Activated CD8-positive, alpha-beta T cell treated with anti-CD3 and anti-CD28 coated beads for 36 hours (primary cell): ENCODE data around the gene ABCA13. TPM values are rescaled to one million over a fixed set of nuclear protein-coding genes. Genes with fewer than 3 reads are reported as not detected.

Source experiments
- ATAC-seq: fragments of 200-7000 bp; cut with Tn5 transposase; one replicate; pipeline ENCODE4 v1.10.0; 2021; ENCODE audit warnings: mild to moderate bottlenecking, moderate library complexity
- CTCF ChIA-PET: fragments of 350-600 bp; sonication (Branson Sonifier 250); formaldehyde crosslinking; loops from one replicate; lab custom pipeline; 2021; ENCODE audit warnings: antibody characterized with exemption; lab: Charles Lee
- POLR2A ChIA-PET: fragments of 350-600 bp; sonication (Branson Sonifier 250); formaldehyde crosslinking; loops from one replicate; lab custom pipeline; 2021; ENCODE audit warnings: antibody characterized with exemption; lab: Charles Lee
- DNase-seq: peaks from one replicate; pipeline ENCODE4 v3.0.0-alpha.2; 2020
- H3K27ac Mint-ChIP-seq: one replicate; pipeline ENCODE4 v1.8.0; 2021; ENCODE audit warnings: mild to moderate bottlenecking, mixed read lengths
- H3K27me3 Mint-ChIP-seq: one replicate; pipeline ENCODE4 v1.8.0; 2021; ENCODE audit warnings: mixed read lengths
- H3K36me3 Mint-ChIP-seq: one replicate; pipeline ENCODE4 v1.8.0; 2021; ENCODE audit warnings: low read depth, mixed read lengths
- H3K4me1 Mint-ChIP-seq: one replicate; pipeline ENCODE4 v1.8.0; 2021; ENCODE audit warnings: low read depth, mixed read lengths
- H3K4me3 Mint-ChIP-seq: one replicate; pipeline ENCODE4 v1.8.0; 2021; ENCODE audit warnings: mild to moderate bottlenecking, moderate library complexity, mixed read lengths
- H3K9me3 Mint-ChIP-seq: one replicate; pipeline ENCODE4 v1.8.0; 2021; ENCODE audit warnings: mixed read lengths
- CTCF ChIP-seq: fragments of 200-600 bp; IDR thresholded peaks from one replicate; pipeline ENCODE4 v1.8.0; 2022; ENCODE audit warnings: antibody characterized with exemption, mild to moderate bottlenecking
- intact Hi-C: fragments of 100-400 bp; cut with micrococcal nuclease; formaldehyde crosslinking; loops from one replicate; pipeline ENCODE4 v1.10.0; 2022
- total RNA-seq, 2 experiments: library from RNA; stranded (reverse); gene quantifications; one replicate each; pipeline ENCODE4 v1.2.3, GENCODE V29; 2021

The ABCA13 gene
- total RNA-seq, 2 experiments from 2014 or later: not detected

- CTCF ChIA-PET: no interaction called here
- no peaks in the 10 kb centered on the region for H3K27me3 Mint-ChIP-seq
- intact Hi-C loops: no loop called here
- H3K27ac Mint-ChIP-seq: no peak overlapping the region
- no peaks in the 10 kb centered on the region for H3K36me3 Mint-ChIP-seq
- POLR2A ChIA-PET: no interaction called here
- H3K9me3 Mint-ChIP-seq: no peaks in the 10 kb centered on the region
- no peak for TF ChIP-seq CTCF
- H3K4me3 Mint-ChIP-seq: no peak overlapping the region
- DNase-seq (no peak), ATAC-seq (no peak)
- H3K4me1 Mint-ChIP-seq: no peaks in the 10 kb centered on the region
Observed at GRCh38 chr7:48628793-48629349, 457.6 kb downstream of the ABCA13 start.

- CTCF ChIA-PET: no interaction called here
- POLR2A ChIA-PET: no interaction called here
- H3K9me3 Mint-ChIP-seq: no peaks in the 10 kb centered on the region
- no peaks in the 10 kb centered on the region for H3K36me3 Mint-ChIP-seq
- peak; percentile 14 for TF ChIP-seq CTCF
- ATAC-seq: no peak
- H3K27ac Mint-ChIP-seq: no peak overlapping the region
- DNase-seq: no peak
- intact Hi-C loops: no loop called here
- no peak overlapping the region for H3K4me3 Mint-ChIP-seq
- no peaks in the 10 kb centered on the region for H3K27me3 Mint-ChIP-seq
- no peaks in the 10 kb centered on the region for H3K4me1 Mint-ChIP-seq
Observed at GRCh38 chr7:48634116-48634632, 462.9 kb downstream of the ABCA13 start.

- ChIA-PET CTCF (no interaction called here), POLR2A (no interaction called here)
- H3K4me3 Mint-ChIP-seq: no peak overlapping the region
- no peaks in the 10 kb centered on the region for H3K4me1 Mint-ChIP-seq
- ATAC-seq: no peak
- H3K27me3 Mint-ChIP-seq: no peaks in the 10 kb centered on the region
- no peak overlapping the region for H3K27ac Mint-ChIP-seq
- H3K9me3 Mint-ChIP-seq: no peaks in the 10 kb centered on the region
- no peak for DNase-seq
- H3K36me3 Mint-ChIP-seq: no peaks in the 10 kb centered on the region
- no peak for TF ChIP-seq CTCF
- intact Hi-C loops: no loop called here
Observed at GRCh38 chr7:48635796-48636195, 464.5 kb downstream of the ABCA13 start.

- Mint-ChIP-seq H3K27me3 (no peaks in the 10 kb centered on the region), H3K4me3 (no peak overlapping the region), H3K36me3 (no peaks in the 10 kb centered on the region), H3K4me1 (no peaks in the 10 kb centered on the region), H3K9me3 (no peaks in the 10 kb centered on the region), H3K27ac (no peak overlapping the region)
- DNase-seq: no peak
- ATAC-seq: no peak
- TF ChIP-seq CTCF: no peak
- ChIA-PET POLR2A (no interaction called here), CTCF (no interaction called here)
- intact Hi-C loops: no loop called here
Observed at GRCh38 chr7:48636391-48637015, 465.2 kb downstream of the ABCA13 start.

GRCh38 chr7:48637382-48637781, 466.1 kb downstream of the ABCA13 start:
- no peaks in the 10 kb centered on the region for H3K27me3 Mint-ChIP-seq
- no peaks in the 10 kb centered on the region for H3K4me1 Mint-ChIP-seq
- no peaks in the 10 kb centered on the region for H3K36me3 Mint-ChIP-seq
- intact Hi-C loops: no loop called here
- no peak for TF ChIP-seq CTCF
- CTCF ChIA-PET: no interaction called here
- DNase-seq (no peak), ATAC-seq (no peak)
- H3K4me3 Mint-ChIP-seq: no peak overlapping the region
- no peak overlapping the region for H3K27ac Mint-ChIP-seq
- H3K9me3 Mint-ChIP-seq: no peaks in the 10 kb centered on the region
- POLR2A ChIA-PET: no interaction called here
